ENCODE results near the gene OLFML1. TPM values are rescaled to one million over a fixed set of nuclear protein-coding genes. Genes with fewer than 3 reads are reported as not detected.

Gene OLFML1
- 1 to 10 TPM; 2.8 to 4.5 TPM for total RNA-seq

DNA sequence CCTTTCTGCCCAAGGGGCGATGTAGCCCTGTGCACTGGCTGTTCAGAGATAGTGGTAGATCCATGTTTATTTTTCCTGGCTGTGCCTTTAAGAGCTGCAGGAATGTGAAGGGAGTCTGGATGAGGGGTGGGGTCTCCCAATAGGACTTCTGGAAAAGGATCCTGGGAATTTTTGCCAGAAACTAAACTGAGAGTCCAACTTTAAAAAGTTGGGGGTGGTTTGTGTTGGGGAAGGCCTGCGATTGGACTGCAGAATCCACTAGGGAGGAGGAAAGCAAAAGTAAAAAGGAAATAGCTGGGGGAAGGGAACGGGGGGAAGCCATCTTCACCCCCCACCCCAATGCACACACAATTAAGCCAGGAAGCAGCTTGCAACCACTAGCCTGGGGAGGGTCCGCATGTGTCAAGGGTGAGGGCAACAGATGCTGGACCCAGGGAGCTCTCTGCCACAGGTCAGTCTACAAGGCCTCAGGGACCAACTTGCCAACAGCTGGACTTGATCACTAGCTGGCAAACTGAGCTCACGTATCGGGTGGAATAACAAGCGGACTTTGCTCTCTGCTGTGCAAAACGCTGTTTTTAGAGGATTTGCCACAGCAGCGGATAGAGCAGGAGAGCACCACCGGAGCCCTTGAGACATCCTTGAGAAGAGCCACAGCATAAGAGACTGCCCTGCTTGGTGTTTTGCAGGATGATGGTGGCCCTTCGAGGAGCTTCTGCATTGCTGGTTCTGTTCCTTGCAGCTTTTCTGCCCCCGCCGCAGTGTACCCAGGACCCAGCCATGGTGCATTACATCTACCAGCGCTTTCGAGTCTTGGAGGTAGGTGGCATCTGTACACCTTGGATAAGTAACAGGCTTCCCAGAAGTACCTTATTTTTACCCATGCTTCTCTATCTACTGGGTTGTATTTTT is at the start of gene OLFML1:
TSS of gene OLFML1 (plus strand) at position 321 of the 912 bp plus-strand sequence. CDS start at position 691, 370 bp downstream.
- DNase-seq: peak; percentile 19
- Histone ChIP-seq H3K27me3 (no peaks in the 10 kb centered on the region), H3K4me1 (no peaks in the 10 kb centered on the region), H3K27ac (no peak within 1 kb of the TSS), H3K4me3 (peak within 1 kb of the TSS; percentile 11), H3K9ac (ENCODE audit: low read depth in 2 of 2, low read length in 2 of 2) (peak within 1 kb of the TSS in 1 of 2 donors; percentile 29), H3K9me3 (no peaks in the 10 kb centered on the region), H3K36me3 (no peaks in the 10 kb centered on the region)
- intact Hi-C loops (cut with DNase I): no loop called here
- TF ChIP-seq, protein P1, sequence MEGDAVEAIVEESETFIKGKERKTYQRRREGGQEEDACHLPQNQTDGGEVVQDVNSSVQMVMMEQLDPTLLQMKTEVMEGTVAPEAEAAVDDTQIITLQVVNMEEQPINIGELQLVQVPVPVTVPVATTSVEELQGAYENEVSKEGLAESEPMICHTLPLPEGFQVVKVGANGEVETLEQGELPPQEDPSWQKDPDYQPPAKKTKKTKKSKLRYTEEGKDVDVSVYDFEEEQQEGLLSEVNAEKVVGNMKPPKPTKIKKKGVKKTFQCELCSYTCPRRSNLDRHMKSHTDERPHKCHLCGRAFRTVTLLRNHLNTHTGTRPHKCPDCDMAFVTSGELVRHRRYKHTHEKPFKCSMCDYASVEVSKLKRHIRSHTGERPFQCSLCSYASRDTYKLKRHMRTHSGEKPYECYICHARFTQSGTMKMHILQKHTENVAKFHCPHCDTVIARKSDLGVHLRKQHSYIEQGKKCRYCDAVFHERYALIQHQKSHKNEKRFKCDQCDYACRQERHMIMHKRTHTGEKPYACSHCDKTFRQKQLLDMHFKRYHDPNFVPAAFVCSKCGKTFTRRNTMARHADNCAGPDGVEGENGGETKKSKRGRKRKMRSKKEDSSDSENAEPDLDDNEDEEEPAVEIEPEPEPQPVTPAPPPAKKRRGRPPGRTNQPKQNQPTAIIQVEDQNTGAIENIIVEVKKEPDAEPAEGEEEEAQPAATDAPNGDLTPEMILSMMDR (IDR thresholded peaks at IDR 0.05): no peak

DNA sequence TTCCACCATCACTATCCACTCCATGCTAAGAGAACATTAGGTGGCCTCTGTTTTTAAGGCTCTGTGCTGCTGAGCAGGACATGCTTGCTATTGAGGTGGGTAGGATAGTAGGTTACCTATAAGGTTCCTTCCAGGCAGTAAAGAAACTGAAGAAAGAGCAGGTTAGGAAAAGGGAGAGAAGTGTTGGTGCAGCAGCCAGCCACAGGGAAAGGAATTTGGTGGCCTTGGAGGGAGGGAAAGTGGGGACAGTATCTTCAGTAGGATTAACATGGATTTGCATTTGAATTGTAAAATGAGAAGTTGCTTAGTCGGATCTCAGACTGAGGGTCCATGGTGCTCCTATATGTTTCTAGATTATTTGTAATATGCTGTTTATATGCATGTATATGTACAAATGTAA is 49.2 kb upstream of the OLFML1 start:
- Histone ChIP-seq H3K4me3 (no peak overlapping the region), H3K4me1 (no peaks in the 10 kb centered on the region), H3K36me3 (no peaks in the 10 kb centered on the region), H3K27me3 (no peaks in the 10 kb centered on the region), H3K27ac (no peak overlapping the region), H3K9ac (ENCODE audit: low read depth in 2 of 2, low read length in 2 of 2) (no peak overlapping the region), H3K9me3 (no peaks in the 10 kb centered on the region)
- TF ChIP-seq, protein P1 (IDR thresholded peaks at IDR 0.05): no peak
- intact Hi-C loops (cut with DNase I): no loop called here
- DNase-seq: no peak

DNA sequence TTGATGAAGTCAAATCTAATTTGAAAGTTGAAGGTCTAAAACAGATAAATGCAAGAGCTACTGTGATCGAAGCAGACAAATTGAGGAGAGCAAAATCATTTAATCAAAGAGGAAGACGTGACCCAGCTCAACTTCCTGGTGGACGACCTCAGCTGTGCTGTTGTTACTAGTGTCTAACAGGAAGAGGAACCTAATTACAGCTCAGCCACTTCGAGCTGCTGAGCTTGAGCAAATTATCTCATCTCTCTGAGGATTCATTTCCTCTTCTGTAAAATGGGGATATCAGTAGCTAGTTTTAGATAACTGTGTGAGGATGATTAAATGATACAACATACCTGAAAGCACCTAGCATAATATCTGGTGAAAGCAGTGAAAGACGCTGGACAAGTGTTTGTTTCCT is 48.6 kb upstream of the OLFML1 start:
- Histone ChIP-seq H3K4me3 (no peak overlapping the region), H3K36me3 (no peaks in the 10 kb centered on the region), H3K27me3 (no peaks in the 10 kb centered on the region), H3K9ac (ENCODE audit: low read depth in 2 of 2, low read length in 2 of 2) (no peak overlapping the region), H3K4me1 (no peaks in the 10 kb centered on the region), H3K9me3 (no peaks in the 10 kb centered on the region), H3K27ac (no peak overlapping the region)
- intact Hi-C loops (cut with DNase I): no loop called here
- DNase-seq: no peak
- TF ChIP-seq, protein P1 (IDR thresholded peaks at IDR 0.05): no peak

DNA sequence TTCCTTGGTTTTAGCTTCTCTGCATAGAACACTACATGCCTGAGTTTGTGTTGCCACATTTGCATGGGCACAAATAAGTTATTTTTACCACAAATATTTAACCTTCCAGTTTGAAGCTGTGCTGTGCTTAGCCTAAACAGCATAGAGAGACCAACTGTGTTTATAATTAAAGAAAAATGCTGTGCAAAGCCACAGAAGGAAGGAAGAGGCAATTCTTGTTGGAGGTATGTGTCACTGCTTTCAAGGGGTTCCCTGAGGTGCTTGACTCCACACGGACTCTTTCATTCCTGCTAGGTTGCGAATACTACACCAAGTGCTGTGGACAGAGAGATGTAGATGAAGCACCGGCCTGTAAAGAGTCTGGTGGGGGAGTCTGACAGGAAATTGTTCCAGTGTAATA is 47.6 kb upstream of the OLFML1 start:
- Histone ChIP-seq H3K27ac (no peak overlapping the region), H3K9me3 (no peaks in the 10 kb centered on the region), H3K36me3 (no peaks in the 10 kb centered on the region), H3K27me3 (no peaks in the 10 kb centered on the region), H3K9ac (ENCODE audit: low read depth in 2 of 2, low read length in 2 of 2) (no peak overlapping the region), H3K4me3 (no peak overlapping the region), H3K4me1 (no peaks in the 10 kb centered on the region)
- DNase-seq: no peak
- TF ChIP-seq, protein P1 (IDR thresholded peaks at IDR 0.05): no peak
- intact Hi-C loops (cut with DNase I): no loop called here

DNA sequence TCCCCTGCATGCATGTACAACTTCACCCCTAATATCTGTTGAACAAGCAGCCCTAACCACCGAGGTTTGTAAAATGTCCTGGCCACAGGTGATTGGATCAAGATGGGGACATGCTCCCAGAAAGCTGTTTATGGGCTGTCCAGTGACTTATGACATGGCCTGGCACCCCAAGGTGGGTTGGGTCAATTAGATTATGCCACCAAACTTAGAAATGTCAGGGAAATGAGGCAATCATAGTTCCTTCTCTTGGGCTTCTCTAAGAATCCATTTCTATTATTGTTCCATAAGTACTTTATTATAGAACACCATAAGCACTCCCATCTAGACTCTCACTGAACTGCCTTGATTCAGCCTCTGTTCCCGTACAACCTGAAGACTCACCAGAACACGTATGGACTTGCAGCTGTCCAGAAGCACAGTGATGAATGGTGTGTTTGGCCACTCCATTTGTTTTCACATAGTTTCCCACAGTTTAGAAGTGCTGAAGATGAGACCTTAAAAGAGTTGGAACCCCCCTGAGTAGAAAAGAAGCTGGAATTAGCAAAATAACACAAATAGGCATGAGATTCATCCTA is 45.5 kb upstream of the OLFML1 start:
- no peaks in the 10 kb centered on the region for H3K27me3 ChIP-seq
- no peaks in the 10 kb centered on the region for H3K36me3 ChIP-seq
- H3K9me3 ChIP-seq: no peaks in the 10 kb centered on the region
- intact Hi-C loops (cut with DNase I): loop anchor here (5.0 to 10.0 kb wide), 2 partner anchors 255 to 343 kb away; no protein-coding TSS in a partner anchor
- H3K4me3 ChIP-seq: no peak overlapping the region
- no peak overlapping the region for H3K27ac ChIP-seq
- no peaks in the 10 kb centered on the region for H3K4me1 ChIP-seq
- DNase-seq: no peak
- no peak overlapping the region for H3K9ac ChIP-seq (ENCODE audit: low read depth in 2 of 2, low read length in 2 of 2)
- TF ChIP-seq, protein P1 (IDR thresholded peaks at IDR 0.05): no peak
